GM13977 (cell line): ENCODE data around the gene RAI1.

Experiments used
- DNase-seq: peaks from one replicate; pipeline ENCODE4 v3.0.0; 2012; ENCODE audit warnings: low spot score
- CTCF ChIP-seq: IDR thresholded peaks from 2 replicates; pipeline ENCODE4 v1.5.1; 2012; ENCODE audit warnings: mild to moderate bottlenecking, control low read depth; ENCODE audit not compliant: insufficient read depth; ENCODE audit errors: extremely low read depth, missing control alignments
- in situ Hi-C: fragments of 300-500 bp; cut with MboI; formaldehyde crosslinking; loops from one replicate; pipeline ENCODE4 v1.12.0; 2022; ENCODE audit warnings: low sequenced_read_pairs, low pct_unique_long_range_greater_than_20kb, mixed read lengths, inconsistent platforms; ENCODE audit not compliant: unreplicated experiment

The RAI1 gene

GRCh38 chr17:17840751-17841591 lies 159.7 kb downstream of the RAI1 start:
- in situ Hi-C loops, result no loop called here
- TF ChIP-seq CTCF, result no peak
- no peak for DNase-seq

DNA sequence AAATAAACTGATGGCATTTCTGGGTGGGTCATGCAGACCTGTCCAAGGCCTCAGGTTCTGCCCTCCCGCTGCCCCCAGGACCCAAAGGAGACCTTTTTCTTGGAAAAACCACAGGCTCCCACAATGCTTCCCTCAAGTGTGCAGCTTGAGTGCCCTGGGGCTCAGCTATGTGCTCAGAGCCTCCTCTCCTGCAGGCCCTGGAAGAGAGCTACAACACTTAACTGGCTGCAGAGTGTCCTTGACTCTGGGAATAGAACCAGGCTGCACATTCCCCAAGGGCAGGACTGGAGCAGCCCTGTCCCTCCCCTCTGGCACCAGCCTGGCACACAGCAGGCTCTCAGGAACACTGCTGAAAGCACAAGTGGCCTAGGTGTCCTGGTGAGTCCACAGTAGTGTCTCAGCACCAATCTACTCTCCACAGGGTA lies 160.4 kb downstream of the RAI1 start:
- no peak for TF ChIP-seq CTCF
- DNase-seq, result no peak
- in situ Hi-C loops, result no loop called here

GRCh38 chr17:17842111-17842876 lies 161.0 kb downstream of the RAI1 start:
- no peak for DNase-seq
- no peak for TF ChIP-seq CTCF
- in situ Hi-C loops, result no loop called here

GRCh38 chr17:17843096-17843495 lies 161.8 kb downstream of the RAI1 start:
- in situ Hi-C loops, result no loop called here
- DNase-seq, result no peak
- no peak for TF ChIP-seq CTCF

DNA sequence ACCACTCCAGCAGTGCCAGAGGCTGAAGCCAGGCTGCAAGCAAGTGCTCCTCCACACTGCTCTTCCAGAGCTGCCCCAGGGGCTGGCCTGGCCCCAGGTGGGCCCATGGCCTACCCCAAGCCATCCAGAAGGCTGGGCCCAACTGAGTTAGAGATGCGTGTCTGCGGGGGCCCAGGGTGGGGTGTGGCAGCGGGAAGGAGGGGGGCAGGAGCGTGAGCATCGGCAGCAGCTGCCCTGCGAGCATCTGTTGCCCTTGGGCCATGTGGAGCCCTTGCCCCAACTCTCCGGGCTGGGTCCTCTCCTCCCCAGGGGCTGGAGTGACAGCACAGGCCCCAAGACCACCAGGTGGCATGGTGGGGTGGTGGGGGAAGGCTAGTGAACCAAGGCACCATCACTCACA lies 162.8 kb downstream of the RAI1 start:
- no peak for TF ChIP-seq CTCF
- in situ Hi-C loops, result no loop called here
- DNase-seq, result no peak

- no peak for TF ChIP-seq CTCF
- no peak for DNase-seq
- in situ Hi-C loops, result no loop called here
These were observed 163.2 kb downstream of the RAI1 start for GRCh38 chr17:17844500-17844899.
